Adrenal gland (tissue), 5 donors: ENCODE results near the gene AKT3.

Experiments used
- POLR2A ChIP-seq, 2 donors: fragments of 450-650 bp; IDR thresholded peaks; one replicate each; pipeline ENCODE4 v1.6.1; 2017; ENCODE audit warnings: antibody characterized with exemption in 2 of 2, mild to moderate bottlenecking in 2 of 2, moderate library complexity in 1 of 2
- TF ChIP-seq, protein P1 (sequence below), 6 experiments: fragments of 450-650 bp in 4 of 6; fragments of 200-600 bp in 2 of 6; sonication (generic) in 1 of 6; IDR thresholded peaks; 1 replicate in 5 of 6; 2 replicates in 1 of 6; pipeline versions ENCODE4 v1.5.1 to v1.8.0; 2016 to 2021; ENCODE audit warnings: antibody characterized with exemption in 6 of 6, mild to moderate bottlenecking in 2 of 6, moderate library complexity in 1 of 6
- donor health status: DM: no; HTN: no; CAD: no.

- TF ChIP-seq, protein P1, sequence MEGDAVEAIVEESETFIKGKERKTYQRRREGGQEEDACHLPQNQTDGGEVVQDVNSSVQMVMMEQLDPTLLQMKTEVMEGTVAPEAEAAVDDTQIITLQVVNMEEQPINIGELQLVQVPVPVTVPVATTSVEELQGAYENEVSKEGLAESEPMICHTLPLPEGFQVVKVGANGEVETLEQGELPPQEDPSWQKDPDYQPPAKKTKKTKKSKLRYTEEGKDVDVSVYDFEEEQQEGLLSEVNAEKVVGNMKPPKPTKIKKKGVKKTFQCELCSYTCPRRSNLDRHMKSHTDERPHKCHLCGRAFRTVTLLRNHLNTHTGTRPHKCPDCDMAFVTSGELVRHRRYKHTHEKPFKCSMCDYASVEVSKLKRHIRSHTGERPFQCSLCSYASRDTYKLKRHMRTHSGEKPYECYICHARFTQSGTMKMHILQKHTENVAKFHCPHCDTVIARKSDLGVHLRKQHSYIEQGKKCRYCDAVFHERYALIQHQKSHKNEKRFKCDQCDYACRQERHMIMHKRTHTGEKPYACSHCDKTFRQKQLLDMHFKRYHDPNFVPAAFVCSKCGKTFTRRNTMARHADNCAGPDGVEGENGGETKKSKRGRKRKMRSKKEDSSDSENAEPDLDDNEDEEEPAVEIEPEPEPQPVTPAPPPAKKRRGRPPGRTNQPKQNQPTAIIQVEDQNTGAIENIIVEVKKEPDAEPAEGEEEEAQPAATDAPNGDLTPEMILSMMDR (IDR thresholded peaks at IDR 0.05): no peak
- TF ChIP-seq POLR2A (IDR thresholded peaks at IDR 0.05): no peak
Measured at GRCh38 chr1:243657793-243658192, 192.2 kb downstream of the AKT3 start.
